Adrenal gland (tissue), 5 donors: Measurements from ENCODE around the gene MAN1C1.

Source experiments
- POLR2A ChIP-seq, 2 donors: fragments of 450-650 bp; IDR thresholded peaks; one replicate each; pipeline ENCODE4 v1.6.1; 2017; ENCODE audit warnings: antibody characterized with exemption in 2 of 2, mild to moderate bottlenecking in 2 of 2, moderate library complexity in 1 of 2
- TF ChIP-seq, protein P1 (sequence below), 6 experiments: fragments of 450-650 bp in 4 of 6; fragments of 200-600 bp in 2 of 6; sonication (generic) in 1 of 6; IDR thresholded peaks; 1 replicate in 5 of 6; 2 replicates in 1 of 6; pipeline versions ENCODE4 v1.5.1 to v1.8.0; 2016 to 2021; ENCODE audit warnings: antibody characterized with exemption in 6 of 6, mild to moderate bottlenecking in 2 of 6, moderate library complexity in 1 of 6
- donor health status: DM: no; HTN: no; CAD: no.

DNA sequence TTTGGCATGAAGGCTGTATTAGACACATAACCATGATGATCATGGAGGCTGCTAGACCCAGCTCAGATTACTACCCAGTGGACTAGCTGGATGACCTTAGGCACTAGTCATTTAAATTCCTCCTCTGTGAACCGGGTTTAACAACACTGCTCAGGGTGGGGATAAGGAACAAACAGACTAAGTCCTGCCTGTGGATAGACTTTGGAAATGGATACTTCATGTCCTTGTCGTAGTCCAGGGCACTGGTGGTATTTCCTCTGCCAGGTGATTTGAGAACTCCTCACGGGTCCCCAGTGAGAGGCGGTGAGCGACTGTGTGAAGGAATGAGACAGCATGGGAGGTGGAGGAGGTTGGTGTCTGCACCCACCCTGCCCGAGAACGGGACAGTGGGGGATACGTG, 110.5 kb downstream of the MAN1C1 start:
- TF ChIP-seq, protein P1, sequence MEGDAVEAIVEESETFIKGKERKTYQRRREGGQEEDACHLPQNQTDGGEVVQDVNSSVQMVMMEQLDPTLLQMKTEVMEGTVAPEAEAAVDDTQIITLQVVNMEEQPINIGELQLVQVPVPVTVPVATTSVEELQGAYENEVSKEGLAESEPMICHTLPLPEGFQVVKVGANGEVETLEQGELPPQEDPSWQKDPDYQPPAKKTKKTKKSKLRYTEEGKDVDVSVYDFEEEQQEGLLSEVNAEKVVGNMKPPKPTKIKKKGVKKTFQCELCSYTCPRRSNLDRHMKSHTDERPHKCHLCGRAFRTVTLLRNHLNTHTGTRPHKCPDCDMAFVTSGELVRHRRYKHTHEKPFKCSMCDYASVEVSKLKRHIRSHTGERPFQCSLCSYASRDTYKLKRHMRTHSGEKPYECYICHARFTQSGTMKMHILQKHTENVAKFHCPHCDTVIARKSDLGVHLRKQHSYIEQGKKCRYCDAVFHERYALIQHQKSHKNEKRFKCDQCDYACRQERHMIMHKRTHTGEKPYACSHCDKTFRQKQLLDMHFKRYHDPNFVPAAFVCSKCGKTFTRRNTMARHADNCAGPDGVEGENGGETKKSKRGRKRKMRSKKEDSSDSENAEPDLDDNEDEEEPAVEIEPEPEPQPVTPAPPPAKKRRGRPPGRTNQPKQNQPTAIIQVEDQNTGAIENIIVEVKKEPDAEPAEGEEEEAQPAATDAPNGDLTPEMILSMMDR (IDR thresholded peaks at IDR 0.05) = no peak
- no peak for TF ChIP-seq POLR2A (IDR thresholded peaks at IDR 0.05)
